Activated CD4-positive, alpha-beta T cell treated with anti-CD3 and anti-CD28 coated beads, Interleukin-2, amount 50 U/mL, for 4 hours (primary cell): ENCODE measurements around the gene SREBF1.

ENCODE experiments used
- DNase-seq, 2 experiments: peaks; one replicate each; pipeline ENCODE4 v3.0.0-alpha.2; 2020

SREBF1 gene

GRCh38 chr17:17836818-17837379 is at the start of gene SREBF1:
Gene SREBF1, minus strand, starts transcription at chr17:17836986. Its CDS starts 169 bp downstream, at chr17:17836817.
- peak; percentile 39 to 41 for DNase-seq

- DNase-seq: no peak
Observed at GRCh38 chr17:17886226-17886625, 49.4 kb upstream of the SREBF1 start.

GRCh38 chr17:17884391-17885357 is 47.9 kb upstream of the SREBF1 start:
- DNase-seq: no peak

GRCh38 chr17:17883801-17884200 is 47.0 kb upstream of the SREBF1 start:
- DNase-seq: no peak

GRCh38 chr17:17882082-17882581 is 45.3 kb upstream of the SREBF1 start:
- no peak for DNase-seq

- DNase-seq: no peak
Observed at GRCh38 chr17:17880577-17881196, 43.9 kb upstream of the SREBF1 start.

- no peak for DNase-seq
Observed at GRCh38 chr17:17877529-17878358, 41.0 kb upstream of the SREBF1 start.

GRCh38 chr17:17876959-17877528 is 40.3 kb upstream of the SREBF1 start:
- no peak for DNase-seq

- DNase-seq: no peak
Observed at GRCh38 chr17:17874478-17874877, 37.7 kb upstream of the SREBF1 start.

- no peak for DNase-seq
Observed at GRCh38 chr17:17873450-17873991, 36.7 kb upstream of the SREBF1 start.

- DNase-seq: no peak
Observed at GRCh38 chr17:17872547-17873345, 36.0 kb upstream of the SREBF1 start.

- no peak for DNase-seq
Observed at GRCh38 chr17:17871913-17872312, 35.1 kb upstream of the SREBF1 start.

GRCh38 chr17:17870247-17870646 is 33.5 kb upstream of the SREBF1 start:
- no peak for DNase-seq

- no peak for DNase-seq
Observed at GRCh38 chr17:17868641-17869522, 32.1 kb upstream of the SREBF1 start.

- no peak for DNase-seq
Observed at GRCh38 chr17:17866897-17867296, 30.1 kb upstream of the SREBF1 start.

GRCh38 chr17:17866425-17866824 is 29.6 kb upstream of the SREBF1 start:
- no peak for DNase-seq

- DNase-seq: no peak
Observed at GRCh38 chr17:17865035-17865434, 28.2 kb upstream of the SREBF1 start.

GRCh38 chr17:17860766-17861107 is 24.0 kb upstream of the SREBF1 start:
- DNase-seq: no peak

GRCh38 chr17:17859909-17860765 is 23.4 kb upstream of the SREBF1 start:
- peak; percentile 64 to 66 for DNase-seq
